Astrocyte of the cerebellum (primary cell): ENCODE data around the gene CYP2C19.

ENCODE experiments used
- DNase-seq: peaks from one replicate; pipeline ENCODE4 v3.0.0-alpha.2; 2011; ENCODE audit warnings: low read depth
- H3K4me3 ChIP-seq: 2 replicates; pipeline ENCODE4 v1.5.1; 2011; ENCODE audit warnings: mild to moderate bottlenecking, low read depth, low read length, moderate library complexity
- CTCF ChIP-seq: IDR thresholded peaks from 2 replicates; pipeline ENCODE4 v1.5.1; 2012; ENCODE audit warnings: low read length, low read depth, moderate library complexity, mild to moderate bottlenecking; ENCODE audit errors: missing control alignments
- in situ Hi-C: cut with HindIII; loops from 2 replicates; pipeline ENCODE4 v1.10.0; 2017; ENCODE audit warnings: low sequenced_read_pairs

Gene CYP2C19

GRCh38 chr10:94846204-94846603 lies 83.7 kb downstream of the CYP2C19 start:
- no peak for DNase-seq
- no peak overlapping the region for H3K4me3 ChIP-seq
- in situ Hi-C loops = no loop called here
- no peak for TF ChIP-seq CTCF

GRCh38 chr10:94850766-94851165 lies 88.3 kb downstream of the CYP2C19 start:
- H3K4me3 ChIP-seq = no peak overlapping the region
- DNase-seq = no peak
- in situ Hi-C loops = no loop called here
- no peak for TF ChIP-seq CTCF

GRCh38 chr10:94851263-94851662 lies 88.8 kb downstream of the CYP2C19 start:
- in situ Hi-C loops = no loop called here
- H3K4me3 ChIP-seq = no peak overlapping the region
- DNase-seq = no peak
- TF ChIP-seq CTCF = no peak

GRCh38 chr10:94852438-94852837 lies 90.0 kb downstream of the CYP2C19 start:
- DNase-seq = no peak
- H3K4me3 ChIP-seq = no peak overlapping the region
- TF ChIP-seq CTCF = no peak
- in situ Hi-C loops = no loop called here

- no peak overlapping the region for H3K4me3 ChIP-seq
- no peak for DNase-seq
- in situ Hi-C loops = no loop called here
- TF ChIP-seq CTCF = no peak
These were observed 90.6 kb downstream of the CYP2C19 start for GRCh38 chr10:94853065-94853464.

- no peak for DNase-seq
- in situ Hi-C loops = no loop called here
- no peak for TF ChIP-seq CTCF
These were observed 95.5 kb downstream of the CYP2C19 start for GRCh38 chr10:94858005-94858404.

GRCh38 chr10:94859086-94859485 lies 96.6 kb downstream of the CYP2C19 start:
- no peak for DNase-seq
- no peak overlapping the region for H3K4me3 ChIP-seq
- TF ChIP-seq CTCF = no peak
- in situ Hi-C loops = no loop called here

More at GRCh38 chr10:94858005-94858404, 95.5 kb downstream of the CYP2C19 start:
- no peak overlapping the region for H3K4me3 ChIP-seq
